DOHH2 (cell line): Measurements from ENCODE around the gene SLCO4C1.

Experiments
- H3F3A ChIP-seq: fragments of 200-600 bp; sonication (generic), shearing (Covaris generic); 2 replicates; pipeline ENCODE4 v1.6.0; 2016; ENCODE audit warnings: antibody characterized with exemption, mild to moderate bottlenecking; ENCODE audit not compliant: control insufficient read depth, insufficient read depth
- H3K27ac ChIP-seq: fragments of 200-600 bp; sonication (generic); 2 replicates; pipeline ENCODE4 v1.5.1; 2014; ENCODE audit warnings: low read depth, mild to moderate bottlenecking, low read length, moderate library complexity
- H3K27me3 ChIP-seq: fragments of 200-600 bp; sonication (generic); 2 replicates; pipeline ENCODE4 v1.6.1; 2014; ENCODE audit warnings: mild to moderate bottlenecking, low read length, mixed read lengths; ENCODE audit not compliant: control insufficient read depth
- H3K36me3 ChIP-seq: fragments of 200-600 bp; sonication (generic); 2 replicates; pipeline ENCODE4 v1.6.1; 2014; ENCODE audit warnings: mild to moderate bottlenecking, low read length, moderate library complexity, mixed read lengths; ENCODE audit not compliant: control insufficient read depth
- H3K4me1 ChIP-seq: fragments of 200-600 bp; sonication (generic); 2 replicates; pipeline ENCODE4 v1.6.1; 2014; ENCODE audit warnings: mild to moderate bottlenecking, low read length, mixed read lengths; ENCODE audit not compliant: control insufficient read depth
- H3K4me2 ChIP-seq: fragments of 200-600 bp; sonication (generic); 2 replicates; pipeline ENCODE4 v1.6.0; 2014; ENCODE audit warnings: mild to moderate bottlenecking, low read length, moderate library complexity
- H3K4me3 ChIP-seq: fragments of 200-600 bp; sonication (generic); 2 replicates; pipeline ENCODE4 v1.5.1; 2014; ENCODE audit warnings: mild to moderate bottlenecking, low read length, mixed read lengths
- H3K79me2 ChIP-seq: fragments of 200-600 bp; sonication (generic); 2 replicates; pipeline ENCODE4 v1.6.1; 2014; ENCODE audit warnings: mild to moderate bottlenecking, low read length, mixed read lengths; ENCODE audit not compliant: control insufficient read depth
- H3K9me2 ChIP-seq: fragments of 200-600 bp; sonication (generic); replicated peaks from 2 replicates; pipeline ENCODE4 v1.6.1; 2014; ENCODE audit warnings: mild to moderate bottlenecking, low read length, mixed read lengths; ENCODE audit not compliant: control insufficient read depth
- H3K9me3 ChIP-seq: fragments of 200-600 bp; sonication (generic); 2 replicates; pipeline ENCODE4 v1.6.1; 2014; ENCODE audit warnings: antibody characterized with exemption, low read length, mixed read lengths; ENCODE audit not compliant: control insufficient read depth, insufficient read depth
- H4K20me1 ChIP-seq: fragments of 200-600 bp; sonication (generic); 2 replicates; pipeline ENCODE4 v1.6.0; 2014; ENCODE audit warnings: low read depth, mild to moderate bottlenecking, antibody characterized with exemption, low read length, moderate library complexity; ENCODE audit not compliant: control insufficient read depth, insufficient read depth
- EZH2phosphoT487 ChIP-seq: fragments of 200-600 bp; sonication (generic); IDR thresholded peaks from 2 replicates; pipeline ENCODE4 v1.6.1; 2017; ENCODE audit warnings: borderline replicate concordance, mild to moderate bottlenecking, antibody characterized with exemption, low read length, moderate library complexity, mixed read lengths
- TF ChIP-seq, protein P1 (sequence below): fragments of 200-600 bp; sonication (generic); IDR thresholded peaks from one replicate; pipeline ENCODE4 v1.5.1; 2014; ENCODE audit warnings: antibody characterized with exemption, mild to moderate bottlenecking, low read depth, low read length; ENCODE audit not compliant: poor library complexity, severe bottlenecking

Gene SLCO4C1

DNA sequence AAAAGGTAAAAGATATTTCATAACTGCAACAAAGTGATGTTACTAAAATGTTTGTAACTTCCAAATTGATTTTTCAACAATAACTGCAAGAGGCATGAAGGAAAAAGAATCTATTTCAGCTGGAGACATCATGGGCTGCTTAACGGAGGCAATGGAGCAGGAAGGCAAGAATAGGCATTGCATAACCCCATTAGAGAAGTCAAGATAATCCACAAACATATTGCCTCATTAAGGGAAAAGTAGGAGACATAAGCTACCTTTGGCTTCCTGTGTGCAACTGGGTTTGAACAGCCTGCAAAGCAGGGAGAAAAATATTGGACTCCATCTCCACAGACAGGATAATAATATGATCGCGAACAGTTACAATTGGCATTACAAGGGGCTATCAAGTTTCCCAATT is 46.7 kb downstream of the SLCO4C1 start:
- TF ChIP-seq, protein P1, sequence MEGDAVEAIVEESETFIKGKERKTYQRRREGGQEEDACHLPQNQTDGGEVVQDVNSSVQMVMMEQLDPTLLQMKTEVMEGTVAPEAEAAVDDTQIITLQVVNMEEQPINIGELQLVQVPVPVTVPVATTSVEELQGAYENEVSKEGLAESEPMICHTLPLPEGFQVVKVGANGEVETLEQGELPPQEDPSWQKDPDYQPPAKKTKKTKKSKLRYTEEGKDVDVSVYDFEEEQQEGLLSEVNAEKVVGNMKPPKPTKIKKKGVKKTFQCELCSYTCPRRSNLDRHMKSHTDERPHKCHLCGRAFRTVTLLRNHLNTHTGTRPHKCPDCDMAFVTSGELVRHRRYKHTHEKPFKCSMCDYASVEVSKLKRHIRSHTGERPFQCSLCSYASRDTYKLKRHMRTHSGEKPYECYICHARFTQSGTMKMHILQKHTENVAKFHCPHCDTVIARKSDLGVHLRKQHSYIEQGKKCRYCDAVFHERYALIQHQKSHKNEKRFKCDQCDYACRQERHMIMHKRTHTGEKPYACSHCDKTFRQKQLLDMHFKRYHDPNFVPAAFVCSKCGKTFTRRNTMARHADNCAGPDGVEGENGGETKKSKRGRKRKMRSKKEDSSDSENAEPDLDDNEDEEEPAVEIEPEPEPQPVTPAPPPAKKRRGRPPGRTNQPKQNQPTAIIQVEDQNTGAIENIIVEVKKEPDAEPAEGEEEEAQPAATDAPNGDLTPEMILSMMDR, result no peak
- TF ChIP-seq EZH2phosphoT487, result no peak
- H4K20me1 ChIP-seq, result no peaks in the 10 kb centered on the region
- no peaks in the 10 kb centered on the region for H3K9me2 ChIP-seq
- no peak overlapping the region for H3K4me2 ChIP-seq
- H3K9me3 ChIP-seq, result no peaks in the 10 kb centered on the region
- H3K4me1 ChIP-seq, result no peaks in the 10 kb centered on the region
- no peak overlapping the region for H3K4me3 ChIP-seq
- H3K36me3 ChIP-seq, result no peaks in the 10 kb centered on the region
- no peaks in the 10 kb centered on the region for H3F3A ChIP-seq
- no peaks in the 10 kb centered on the region for H3K79me2 ChIP-seq
- no peaks in the 10 kb centered on the region for H3K27me3 ChIP-seq
- no peak overlapping the region for H3K27ac ChIP-seq

GRCh38 chr5:102243213-102243612 is 52.9 kb downstream of the SLCO4C1 start:
- H4K20me1 ChIP-seq, result no peaks in the 10 kb centered on the region
- H3F3A ChIP-seq, result no peaks in the 10 kb centered on the region
- TF ChIP-seq EZH2phosphoT487, result no peak
- TF ChIP-seq, protein P1, result no peak

GRCh38 chr5:102241809-102242421 is 54.2 kb downstream of the SLCO4C1 start:
- Histone ChIP-seq H3K9me3 (no peaks in the 10 kb centered on the region), H3K9me2 (no peaks in the 10 kb centered on the region)

More at GRCh38 chr5:102243213-102243612, 52.9 kb downstream of the SLCO4C1 start:
- Histone ChIP-seq H3K36me3 (no peaks in the 10 kb centered on the region), H3K9me2 (no peaks in the 10 kb centered on the region), H3K4me1 (no peaks in the 10 kb centered on the region), H3K27me3 (no peaks in the 10 kb centered on the region), H3K4me3 (no peak overlapping the region), H3K27ac (no peak overlapping the region), H3K79me2 (no peaks in the 10 kb centered on the region), H3K4me2 (no peak overlapping the region), H3K9me3 (no peaks in the 10 kb centered on the region)

More at GRCh38 chr5:102241809-102242421, 54.2 kb downstream of the SLCO4C1 start:
- no peak overlapping the region for H3K4me2 ChIP-seq
- H3F3A ChIP-seq, result no peaks in the 10 kb centered on the region
- H3K4me1 ChIP-seq, result no peaks in the 10 kb centered on the region
- H3K36me3 ChIP-seq, result no peaks in the 10 kb centered on the region
- H3K27ac ChIP-seq, result no peak overlapping the region
- no peaks in the 10 kb centered on the region for H3K27me3 ChIP-seq
- no peaks in the 10 kb centered on the region for H4K20me1 ChIP-seq
- no peaks in the 10 kb centered on the region for H3K79me2 ChIP-seq
- H3K4me3 ChIP-seq, result no peak overlapping the region
- TF ChIP-seq, protein P1, result no peak
- no peak for TF ChIP-seq EZH2phosphoT487
